GM12892 (cell line): ENCODE measurements around the gene CDIPT.

Experiments
- POLR2A ChIP-seq: IDR thresholded peaks from 2 replicates; pipeline ENCODE4 v1.6.1; 2011; ENCODE audit warnings: low read depth, low read length, control low read depth
- POLR2AphosphoS5 ChIP-seq: IDR thresholded peaks from 2 replicates; pipeline ENCODE4 v1.6.1; 2011; ENCODE audit warnings: low read depth, low read length, control low read depth
- TAF1 ChIP-seq: IDR thresholded peaks from 2 replicates; pipeline ENCODE4 v1.6.1; 2011; ENCODE audit warnings: low read depth, mild to moderate bottlenecking, control low read depth, low read length, borderline replicate concordance

DNA sequence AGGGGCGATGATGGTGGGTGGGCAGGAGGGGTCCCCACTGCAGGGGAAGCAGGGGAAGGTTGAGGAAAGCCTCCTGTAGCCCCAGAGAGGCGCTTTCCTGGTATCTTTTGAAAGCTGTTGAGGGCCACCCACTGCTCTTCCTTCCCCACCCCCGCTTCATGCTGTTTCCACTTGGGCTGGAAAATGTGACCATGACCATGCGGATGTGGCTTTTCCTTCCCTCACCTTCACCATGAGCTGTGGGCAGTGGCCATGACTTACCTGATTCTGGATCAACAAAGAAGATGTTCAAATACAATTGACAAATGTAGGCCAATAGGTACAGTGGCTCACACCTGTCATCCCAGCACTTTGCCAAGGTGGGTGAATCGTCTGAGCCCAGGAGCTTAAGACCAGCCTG is 28.9 kb downstream of the CDIPT start:
- TF ChIP-seq POLR2A (no peak), TAF1 (no peak), POLR2AphosphoS5 (no peak)
